Measurements from ENCODE around the gene SPAG6. TPM values are rescaled to one million over a fixed set of nuclear protein-coding genes. Genes with fewer than 3 reads are reported as not detected.
"Not testable (repeated sequence)": the region's sequence is repeated elsewhere in the genome, so short reads cannot be mapped to it uniquely, and the experiment has no call there.

The SPAG6 gene
- total RNA-seq, 1 donor from 2014 or later: 0.46 TPM

DNA sequence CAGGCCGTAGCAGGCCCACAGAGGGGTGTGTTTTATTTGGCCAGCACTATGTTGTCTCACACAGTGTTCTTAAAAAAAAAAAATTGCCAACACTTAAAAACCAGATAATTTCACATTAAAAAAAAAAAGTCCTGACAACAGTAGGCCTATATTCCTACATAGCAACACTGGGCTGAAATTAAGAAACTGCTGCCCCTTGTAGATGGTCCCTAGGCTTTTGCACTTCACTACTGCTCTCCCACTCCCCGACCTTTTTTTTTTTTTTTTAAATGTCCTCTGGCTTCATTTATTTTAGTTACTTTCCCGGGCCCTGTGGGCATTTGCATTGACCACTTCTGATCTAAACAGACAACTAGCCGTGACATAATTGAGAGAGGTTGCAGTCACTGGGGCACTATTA lies 36.0 kb downstream of the SPAG6 start:
- H3K4me1 Mint-ChIP-seq (ENCODE audit: unreplicated experiment): peaks cover 10% of the 10 kb centered on the region
- TF ChIP-seq CTCF (IDR thresholded peaks at IDR 0.05; ENCODE audit: unreplicated experiment): no peak
- peaks cover 1% of the 10 kb centered on the region for H3K27me3 Mint-ChIP-seq (ENCODE audit: unreplicated experiment)
- DNase-seq (ENCODE audit: low spot score): no peak
- H3K4me3 Mint-ChIP-seq (ENCODE audit: unreplicated experiment): no peak overlapping the region
- H3K36me3 Mint-ChIP-seq (ENCODE audit: low read depth, unreplicated experiment): no peaks in the 10 kb centered on the region
- no peak overlapping the region for H3K27ac Mint-ChIP-seq (ENCODE audit: unreplicated experiment)
- no peaks in the 10 kb centered on the region for H3K9me3 Mint-ChIP-seq (ENCODE audit: unreplicated experiment)

DNA sequence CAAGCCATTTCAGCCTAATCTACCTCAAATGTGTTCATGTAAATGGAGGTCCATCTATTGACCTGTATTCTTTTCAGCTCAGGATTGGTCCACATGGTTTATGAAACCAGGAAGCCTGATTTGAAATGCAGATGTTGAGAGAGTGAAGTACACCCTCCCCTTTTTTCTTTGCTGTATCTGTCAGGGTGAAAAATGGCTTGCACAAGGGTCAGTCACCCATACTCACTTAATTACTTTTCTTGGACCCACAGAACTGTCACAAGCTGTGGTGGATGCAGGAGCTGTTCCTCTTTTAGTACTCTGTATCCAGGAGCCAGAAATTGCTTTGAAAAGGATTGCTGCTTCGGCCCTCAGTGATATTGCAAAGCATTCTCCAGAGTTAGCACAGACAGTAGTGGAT lies 41.2 kb downstream of the SPAG6 start:
- no peaks in the 10 kb centered on the region for H3K36me3 Mint-ChIP-seq (ENCODE audit: low read depth, unreplicated experiment)

DNA sequence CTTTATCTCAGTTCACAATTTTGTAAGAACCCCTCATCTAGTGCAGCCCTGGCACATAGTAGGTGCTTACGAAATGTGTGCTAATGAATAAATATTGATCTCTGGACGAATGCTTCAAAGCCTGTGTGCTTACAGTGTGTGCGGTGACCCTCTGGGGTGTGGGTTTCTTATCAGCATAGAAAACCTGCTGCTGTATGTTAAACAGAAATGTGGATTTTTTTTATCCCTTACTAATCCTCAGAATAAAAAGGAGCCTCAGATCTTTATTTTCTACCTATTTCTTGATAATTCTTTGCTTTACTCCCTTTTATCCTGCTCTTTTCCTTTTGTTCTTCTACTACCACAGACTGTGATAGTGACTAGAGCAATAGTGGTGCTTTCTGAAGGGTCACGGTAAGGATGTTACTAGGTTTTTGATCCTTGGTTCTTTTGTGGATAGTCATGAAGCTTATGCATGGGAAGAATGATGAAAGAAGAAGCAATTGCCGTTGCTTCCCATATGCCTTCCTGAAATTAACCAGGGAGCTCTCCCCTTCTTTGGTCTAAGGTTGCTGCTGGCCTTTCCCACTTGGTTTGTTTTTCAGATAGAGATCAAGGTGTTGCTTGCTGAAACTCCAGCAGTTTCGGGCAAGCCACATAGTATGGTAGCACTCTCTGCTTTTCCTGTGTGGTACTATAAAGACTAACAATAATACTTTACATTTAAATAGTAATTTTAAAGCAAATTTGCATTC lies 44.7 kb downstream of the SPAG6 start:
- TF ChIP-seq CTCF (IDR thresholded peaks at IDR 0.05; ENCODE audit: unreplicated experiment): no peak

More for the DNA sequence above, 41.2 kb downstream of the SPAG6 start:
- Mint-ChIP-seq H3K4me3 (ENCODE audit: unreplicated experiment) (no peak overlapping the region), H3K27ac (ENCODE audit: unreplicated experiment) (no peak overlapping the region), H3K9me3 (ENCODE audit: unreplicated experiment) (no peaks in the 10 kb centered on the region), H3K4me1 (ENCODE audit: unreplicated experiment) (no peaks in the 10 kb centered on the region), H3K27me3 (ENCODE audit: unreplicated experiment) (peaks cover 3% of the 10 kb centered on the region)
- DNase-seq (ENCODE audit: low spot score): no peak
- TF ChIP-seq CTCF (IDR thresholded peaks at IDR 0.05; ENCODE audit: unreplicated experiment): no peak

DNA sequence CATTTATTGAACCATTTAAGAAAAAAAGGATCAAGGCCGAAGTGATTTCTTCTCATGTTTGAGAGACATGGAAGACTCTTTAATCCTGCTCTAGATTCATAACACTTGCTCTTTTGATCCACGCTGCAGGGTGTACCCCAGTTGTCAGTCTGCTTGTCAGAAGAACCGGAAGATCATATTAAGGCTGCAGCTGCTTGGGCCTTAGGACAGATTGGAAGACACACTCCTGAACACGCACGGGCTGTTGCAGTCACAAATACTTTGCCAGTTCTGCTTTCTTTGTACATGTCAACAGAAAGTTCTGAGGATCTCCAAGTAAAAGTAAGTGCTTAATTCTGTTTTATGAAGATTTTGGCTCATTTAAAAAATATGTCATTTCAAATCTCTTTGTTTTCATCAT lies 46.3 kb downstream of the SPAG6 start:
- Mint-ChIP-seq H3K27ac (ENCODE audit: unreplicated experiment) (no peak overlapping the region), H3K36me3 (ENCODE audit: low read depth, unreplicated experiment) (no peaks in the 10 kb centered on the region), H3K4me1 (ENCODE audit: unreplicated experiment) (no peaks in the 10 kb centered on the region), H3K27me3 (ENCODE audit: unreplicated experiment) (peaks cover 2% of the 10 kb centered on the region), H3K9me3 (ENCODE audit: unreplicated experiment) (no peaks in the 10 kb centered on the region), H3K4me3 (ENCODE audit: unreplicated experiment) (no peak overlapping the region)
- no peak for TF ChIP-seq CTCF (IDR thresholded peaks at IDR 0.05; ENCODE audit: unreplicated experiment)
- DNase-seq (ENCODE audit: low spot score): no peak

More for the DNA sequence above, 44.7 kb downstream of the SPAG6 start:
- Mint-ChIP-seq H3K27me3 (ENCODE audit: unreplicated experiment) (peaks cover 2% of the 10 kb centered on the region), H3K27ac (ENCODE audit: unreplicated experiment) (no peak overlapping the region), H3K36me3 (ENCODE audit: low read depth, unreplicated experiment) (no peaks in the 10 kb centered on the region), H3K4me3 (ENCODE audit: unreplicated experiment) (no peak overlapping the region), H3K9me3 (ENCODE audit: unreplicated experiment) (no peaks in the 10 kb centered on the region), H3K4me1 (ENCODE audit: unreplicated experiment) (no peaks in the 10 kb centered on the region)
- DNase-seq (ENCODE audit: low spot score): no peak

DNA sequence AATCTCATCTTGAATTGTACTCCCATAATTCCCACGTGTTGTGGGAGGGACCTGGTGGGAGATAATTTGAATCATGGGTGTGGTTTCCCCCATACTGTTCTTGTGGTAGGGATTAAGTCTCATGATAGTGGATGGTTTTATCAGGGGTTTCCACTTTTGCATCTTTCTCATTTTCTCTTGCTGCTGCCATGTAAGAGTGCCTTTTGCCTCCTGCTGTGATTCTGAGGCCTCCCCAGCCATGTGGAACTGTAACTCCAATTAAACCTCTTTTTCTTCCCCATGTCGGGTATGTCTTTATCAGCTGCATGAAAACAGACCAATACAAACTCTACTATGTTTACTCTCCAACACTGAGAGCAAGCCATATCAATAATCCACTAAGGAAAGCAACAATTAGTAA lies 50.9 kb downstream of the SPAG6 start:
- DNase-seq (ENCODE audit: low spot score); H3K4me1 Mint-ChIP-seq (ENCODE audit: unreplicated experiment); H3K36me3 Mint-ChIP-seq (ENCODE audit: low read depth, unreplicated experiment); H3K27me3 Mint-ChIP-seq (ENCODE audit: unreplicated experiment); H3K9me3 Mint-ChIP-seq (ENCODE audit: unreplicated experiment); H3K4me3 Mint-ChIP-seq (ENCODE audit: unreplicated experiment); H3K27ac Mint-ChIP-seq (ENCODE audit: unreplicated experiment): not testable (repeated sequence)

DNA sequence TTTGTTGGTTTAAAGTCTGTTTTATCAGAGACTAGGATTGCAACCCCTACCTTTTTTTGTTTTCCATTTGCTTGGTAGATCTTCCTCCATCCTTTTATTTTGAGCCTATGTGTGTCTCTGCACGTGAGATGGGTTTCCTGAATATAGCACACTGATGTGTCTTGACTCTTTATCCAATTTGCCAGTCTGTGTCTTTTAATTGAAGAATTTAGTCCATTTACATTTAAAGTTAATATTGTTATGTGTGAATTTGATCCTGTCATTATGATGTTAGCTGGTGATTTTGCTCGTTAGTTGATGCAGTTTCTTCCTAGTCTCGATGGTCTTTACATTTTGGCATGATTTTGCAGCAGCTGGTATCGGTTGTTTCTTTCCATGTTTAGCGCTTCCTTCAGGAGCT lies 61.6 kb downstream of the SPAG6 start:
- H3K4me3 Mint-ChIP-seq (ENCODE audit: unreplicated experiment); H3K27ac Mint-ChIP-seq (ENCODE audit: unreplicated experiment); H3K27me3 Mint-ChIP-seq (ENCODE audit: unreplicated experiment): not testable (repeated sequence)

More for the DNA sequence above, 61.6 kb downstream of the SPAG6 start:
- not testable (repeated sequence) for DNase-seq (ENCODE audit: low spot score); H3K4me1 Mint-ChIP-seq (ENCODE audit: unreplicated experiment); H3K9me3 Mint-ChIP-seq (ENCODE audit: unreplicated experiment); H3K36me3 Mint-ChIP-seq (ENCODE audit: low read depth, unreplicated experiment)

Measured in endothelial cell (in vitro differentiated cells).